ENCODE results near the gene FRYL.

- no peak for TF ChIP-seq HDAC2 (CRISPR knock-in tag; IDR thresholded peaks at IDR 0.05)
- TF ChIP-seq CTCF (CRISPR knock-in tag; IDR thresholded peaks at IDR 0.05): no peak
- TF ChIP-seq NR2F1 (CRISPR knock-in tag; IDR thresholded peaks at IDR 0.05): no peak
- TF ChIP-seq ZNF572 (CRISPR knock-in tag; IDR thresholded peaks at IDR 0.05): no peak
These were observed 261.9 kb downstream of the FRYL start for GRCh38 chr4:48518143-48518542.

Measured in HepG2 (cell line).